ENCODE results near the gene TXLNA. TPM values are rescaled to one million over a fixed set of nuclear protein-coding genes. Genes with fewer than 3 reads are reported as not detected.

TXLNA gene
- total RNA-seq, 1 donor from 2014 or later, result 39.5 TPM

DNA sequence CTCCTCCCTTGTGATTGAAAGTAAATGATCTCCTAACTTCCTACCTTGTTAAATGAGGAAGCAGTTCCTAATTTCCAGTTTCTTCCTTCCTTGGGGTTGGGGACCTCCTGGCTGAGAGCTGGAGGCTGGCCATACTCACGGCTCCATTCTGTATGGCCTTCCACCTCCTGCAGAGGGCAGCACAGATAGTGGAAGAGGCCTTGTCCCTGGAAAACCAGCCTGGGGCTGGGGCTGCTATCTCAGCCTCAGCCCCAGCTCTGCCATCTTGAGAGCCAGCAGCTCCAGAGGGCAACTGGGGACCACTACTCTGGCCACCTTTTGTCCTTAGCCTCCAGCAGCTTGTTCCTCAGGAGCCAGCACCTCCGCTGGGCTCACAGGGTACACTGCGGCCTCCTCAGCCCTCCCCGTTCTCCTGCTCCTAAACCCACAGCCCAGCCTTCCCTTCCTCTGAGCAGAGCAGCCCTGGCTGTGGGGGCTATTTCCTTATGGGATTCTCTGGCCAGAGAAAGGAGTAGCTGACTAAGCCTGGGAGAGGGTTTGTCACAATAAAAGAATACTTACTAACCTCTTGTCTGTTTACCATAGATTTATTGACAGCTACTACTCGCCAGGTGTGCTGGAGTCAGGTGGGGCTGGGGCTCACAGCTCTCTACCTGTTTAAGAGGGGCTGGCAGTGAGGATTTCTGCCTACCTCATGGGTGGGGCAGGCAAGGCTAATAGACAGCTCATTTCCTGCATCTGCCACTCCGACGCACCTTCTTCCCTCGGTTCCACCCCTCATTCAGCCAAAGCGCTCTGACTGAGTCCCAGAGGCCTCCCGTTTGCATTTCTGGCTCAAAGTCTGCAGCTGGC lies 36.4 kb downstream of the TXLNA start:
- peak; percentile 73 for DNase-seq

DNA sequence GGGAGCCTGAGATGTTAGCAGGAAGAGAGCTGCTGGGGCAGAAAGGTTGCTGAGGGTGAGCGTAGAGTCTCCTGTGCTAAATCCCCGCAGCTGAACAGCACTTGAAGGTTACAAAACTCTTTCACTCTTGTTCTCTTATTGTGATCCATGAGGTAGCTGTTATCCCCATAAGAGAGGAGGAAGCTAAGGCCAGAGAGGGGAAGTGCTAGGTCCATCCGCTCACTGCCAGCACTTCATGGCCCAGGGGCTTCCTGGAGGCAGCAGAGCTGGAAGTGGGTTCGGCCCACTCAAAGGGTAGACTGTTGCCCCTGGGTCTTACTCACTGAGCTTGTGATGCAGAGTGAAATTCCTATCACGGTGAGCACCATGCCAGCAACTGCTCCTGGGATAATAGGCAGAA lies 37.1 kb downstream of the TXLNA start:
- DNase-seq, result no peak

DNA sequence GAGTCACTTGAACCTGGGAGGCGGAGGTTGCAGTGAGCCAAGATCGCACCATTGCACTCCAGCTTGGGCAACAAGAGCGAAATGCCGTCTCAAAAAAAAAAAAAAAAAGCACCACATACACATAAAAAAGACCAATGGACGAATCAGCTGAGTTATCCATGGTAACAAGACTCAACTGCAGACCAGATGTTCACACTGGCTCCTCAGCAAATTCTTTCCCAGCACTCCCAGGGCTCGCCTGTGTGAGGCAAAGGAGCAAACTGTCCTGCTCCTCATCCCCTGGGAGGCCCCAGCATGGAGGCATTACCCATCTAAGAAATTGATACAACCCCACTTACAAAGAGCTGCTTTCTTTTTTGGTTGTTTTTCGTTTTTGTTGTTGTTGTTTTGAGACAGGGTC lies 39.5 kb downstream of the TXLNA start:
- no peak for DNase-seq

DNA sequence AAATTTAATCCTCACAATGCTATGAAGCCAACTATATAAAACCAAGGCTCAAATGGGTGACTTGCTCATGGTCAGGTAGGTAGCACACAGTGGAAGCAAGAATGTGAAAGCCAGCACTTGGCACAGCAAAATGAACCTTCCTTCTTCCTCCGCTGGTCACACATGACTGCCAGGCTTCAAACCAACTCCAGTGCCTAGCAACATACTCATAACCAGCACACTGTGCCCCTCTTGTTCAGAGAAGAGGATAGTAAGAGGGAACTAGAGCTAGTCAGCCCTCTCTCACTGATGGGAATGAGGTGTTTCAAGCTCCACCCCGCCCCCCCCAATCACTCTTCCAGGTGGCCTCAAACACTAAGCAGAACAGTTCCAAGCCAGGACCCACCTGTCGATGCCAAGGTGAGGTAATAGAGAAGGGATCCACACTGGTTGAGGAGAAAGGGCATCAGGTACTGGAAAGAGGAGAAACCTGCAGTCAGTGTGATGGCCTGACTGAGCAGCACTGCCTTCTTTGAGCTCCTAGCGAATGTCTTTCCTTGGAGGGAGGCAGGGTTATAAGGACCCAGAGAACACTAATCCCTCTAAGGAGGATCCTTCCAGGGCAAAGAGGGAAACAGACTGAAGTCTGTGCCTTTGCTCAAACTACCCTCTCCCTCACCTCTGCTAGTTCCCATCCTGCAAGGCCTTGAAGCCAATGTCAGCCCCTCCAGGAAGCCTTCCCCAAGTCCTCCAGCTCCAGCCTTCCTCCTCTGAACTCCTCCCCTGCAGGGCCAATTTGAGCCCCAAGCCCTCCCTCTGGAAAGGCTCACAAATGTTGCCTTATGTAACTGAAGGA lies 41.5 kb downstream of the TXLNA start:
- DNase-seq, result no peak

DNA sequence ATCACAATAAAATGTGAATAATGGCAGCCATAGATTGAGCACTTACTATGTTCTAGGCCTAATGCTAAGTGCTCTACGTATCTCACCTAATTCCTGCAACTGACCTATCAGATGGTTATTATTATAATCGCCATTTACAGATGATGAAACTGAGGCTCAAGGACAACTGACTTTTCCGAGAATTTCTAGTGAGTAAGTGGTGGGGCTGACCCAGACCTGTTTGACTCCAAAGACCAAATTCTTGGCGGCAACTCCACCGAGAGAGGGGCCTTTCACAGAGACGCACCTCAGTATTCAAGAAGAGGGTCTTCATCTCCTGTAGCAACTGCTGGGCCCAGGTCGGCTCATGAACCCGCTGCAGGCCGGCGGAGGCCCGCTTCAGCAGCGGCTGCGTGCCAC lies 42.1 kb downstream of the TXLNA start:
- DNase-seq, result no peak

DNA sequence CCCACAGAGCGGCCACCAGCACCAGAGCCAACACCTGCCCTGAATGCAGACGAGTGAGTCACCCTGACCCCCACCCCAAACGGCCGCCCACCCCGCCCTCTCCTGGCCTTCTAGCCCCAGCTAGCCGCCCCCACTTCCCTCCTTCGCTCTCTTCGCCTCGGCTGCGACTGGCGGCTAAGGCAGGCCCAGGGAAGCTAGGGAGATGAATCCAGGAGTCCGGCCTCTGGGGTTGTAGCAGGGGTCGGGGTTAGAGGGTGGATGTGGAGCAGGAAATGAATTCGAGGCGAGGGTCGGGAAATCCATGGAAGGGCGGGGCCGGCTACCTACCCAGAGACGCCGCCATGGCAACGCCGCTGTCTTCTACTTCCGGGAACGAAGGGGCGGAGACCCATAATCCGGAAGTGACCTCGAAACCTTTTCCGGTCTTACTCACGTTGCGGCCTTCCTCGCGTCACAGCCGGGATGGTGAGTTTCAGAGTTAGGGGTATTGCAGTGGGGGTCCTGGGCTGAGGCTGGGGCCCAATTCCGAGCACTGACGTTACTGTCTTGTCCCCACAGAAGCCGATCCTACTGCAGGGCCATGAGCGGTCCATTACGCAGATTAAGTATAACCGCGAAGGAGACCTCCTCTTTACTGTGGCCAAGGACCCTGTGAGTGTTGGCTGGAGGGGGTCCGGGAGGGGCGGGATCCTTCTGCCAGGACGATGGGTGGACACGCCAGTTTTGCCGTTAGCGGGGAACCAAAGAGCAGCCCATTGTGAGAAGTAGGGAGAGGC lies 42.7 kb downstream of the TXLNA start, which contains the start of the genes EIF3I and TMEM234:
Gene EIF3I (plus strand): TSS at position 428 of the 776 bp plus-strand sequence. CDS start 35 bp downstream, at position 463.
Gene TMEM234 (minus strand): TSS at position 374 of the 776 bp plus-strand sequence. CDS start 31 bp downstream, at position 343.
- peak; percentile 98 for DNase-seq

DNA sequence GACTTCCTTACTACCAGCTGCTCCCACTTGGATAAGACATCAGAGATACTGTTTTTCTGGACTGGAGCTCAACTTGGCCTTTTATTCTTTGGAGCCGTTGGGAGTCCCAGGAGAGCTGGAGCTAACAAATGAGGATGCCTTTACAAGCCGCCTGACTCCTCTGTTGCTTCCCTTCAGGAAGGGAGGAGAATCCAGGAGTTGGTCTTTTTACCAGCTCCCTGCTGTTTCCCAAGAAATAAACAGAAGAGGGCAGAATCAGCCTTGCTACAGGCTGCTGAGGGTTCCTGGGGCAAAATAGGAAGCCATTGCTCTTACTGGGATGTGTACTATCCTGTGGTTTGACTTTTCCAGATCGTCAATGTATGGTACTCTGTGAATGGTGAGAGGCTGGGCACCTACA lies 44.2 kb downstream of the TXLNA start:
- DNase-seq, result no peak

DNA sequence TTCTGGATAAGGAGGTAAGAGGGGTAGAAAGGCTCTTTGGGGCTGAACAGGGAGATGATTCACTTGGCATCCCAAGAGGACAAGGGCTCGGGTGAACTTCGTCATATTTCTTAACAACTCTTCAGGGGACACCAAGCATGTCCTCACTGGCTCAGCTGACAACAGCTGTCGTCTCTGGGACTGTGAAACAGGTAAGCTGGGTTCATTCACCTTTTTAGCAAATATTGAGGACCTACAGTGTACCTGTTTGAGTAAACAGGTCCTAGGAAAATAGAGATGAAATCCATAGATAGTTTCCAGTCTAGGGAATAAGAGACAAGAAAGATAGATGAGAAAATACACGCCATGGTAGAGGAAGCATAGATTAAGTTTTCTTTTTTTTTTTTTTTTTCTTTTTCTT lies 44.8 kb downstream of the TXLNA start:
- no peak for DNase-seq

DNA sequence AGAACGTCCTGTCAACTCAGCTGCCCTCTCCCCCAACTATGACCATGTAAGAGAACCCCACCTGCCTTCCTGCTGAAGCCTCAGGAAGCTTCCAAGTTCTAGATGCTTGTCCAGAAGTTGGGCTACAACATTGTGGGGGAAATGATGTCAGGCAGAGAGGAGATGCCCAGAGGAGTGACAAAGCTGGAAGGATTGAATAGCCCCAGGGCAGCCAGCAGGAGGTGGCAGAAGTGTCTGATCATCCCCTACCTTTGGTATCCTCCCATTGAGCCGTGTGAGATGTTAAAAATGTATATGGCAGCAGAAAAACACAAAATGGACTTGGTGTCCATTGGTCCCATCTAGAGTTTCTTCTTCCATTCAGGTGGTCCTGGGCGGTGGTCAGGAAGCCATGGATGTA lies 49.3 kb downstream of the TXLNA start:
- no peak for DNase-seq

DNA sequence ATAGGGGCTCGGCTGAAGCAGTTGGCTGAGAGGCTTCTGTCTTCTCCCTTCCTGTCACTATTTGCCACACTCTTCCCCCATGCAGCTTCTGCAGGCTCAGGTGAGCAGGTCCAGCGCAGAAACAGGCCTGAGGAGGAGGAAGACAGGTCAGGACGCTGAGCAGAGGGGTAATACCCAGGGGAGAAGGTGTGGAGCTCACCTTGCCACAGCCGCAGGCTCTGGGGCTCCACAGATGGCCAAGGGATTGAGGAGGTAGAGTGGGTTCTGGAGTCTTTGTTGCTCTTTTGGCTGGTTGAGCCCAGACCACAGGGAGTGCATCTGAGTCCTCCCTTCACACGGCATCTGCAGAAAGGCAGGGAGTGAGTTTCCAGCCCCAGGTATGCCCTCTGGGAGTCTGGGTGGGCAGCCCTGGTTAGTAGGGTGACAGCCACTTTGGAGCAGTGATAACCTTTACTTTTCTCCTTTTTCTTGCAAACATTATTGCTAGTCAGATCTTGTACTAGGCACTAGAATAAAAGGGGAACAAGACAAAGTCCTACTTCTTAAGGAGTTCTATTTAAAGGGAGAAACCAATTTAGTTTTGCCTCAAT lies 52.5 kb downstream of the TXLNA start:
- DNase-seq, result no peak

DNA sequence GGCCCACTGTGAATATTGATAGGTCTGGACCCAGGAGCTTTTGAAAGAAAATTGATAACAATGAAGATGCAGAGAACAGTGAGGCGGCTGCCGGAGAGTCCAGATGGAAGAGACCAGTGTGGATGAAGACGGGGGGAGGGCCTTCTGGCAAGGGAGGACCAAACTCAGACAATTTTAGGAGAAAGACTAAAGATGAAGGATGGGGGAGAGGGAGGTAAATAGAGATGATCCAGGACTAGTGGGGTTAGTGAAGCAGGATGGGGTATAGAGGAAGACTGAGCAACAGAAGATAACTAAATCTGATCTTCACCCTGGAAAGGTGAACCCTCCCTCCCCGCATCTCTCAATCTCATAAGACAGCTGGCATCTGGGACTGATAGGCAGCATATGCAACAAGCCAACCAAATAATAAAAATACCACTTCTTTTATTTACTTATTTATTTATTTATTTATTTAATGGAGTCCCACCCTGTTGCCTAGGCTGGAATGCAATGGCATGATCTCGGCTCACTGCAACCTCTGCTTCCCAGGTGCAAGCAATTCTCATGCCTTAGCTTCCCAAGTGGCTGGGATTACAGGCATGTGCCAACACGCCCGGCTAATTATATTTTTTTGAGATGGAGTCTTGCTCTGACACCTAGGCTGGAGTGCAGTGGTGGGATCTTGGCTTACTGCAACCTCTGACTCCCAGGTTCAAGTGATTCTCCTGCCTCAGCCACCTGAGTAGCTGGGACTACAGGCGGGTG lies 53.3 kb downstream of the TXLNA start:
- DNase-seq, result no peak

DNA sequence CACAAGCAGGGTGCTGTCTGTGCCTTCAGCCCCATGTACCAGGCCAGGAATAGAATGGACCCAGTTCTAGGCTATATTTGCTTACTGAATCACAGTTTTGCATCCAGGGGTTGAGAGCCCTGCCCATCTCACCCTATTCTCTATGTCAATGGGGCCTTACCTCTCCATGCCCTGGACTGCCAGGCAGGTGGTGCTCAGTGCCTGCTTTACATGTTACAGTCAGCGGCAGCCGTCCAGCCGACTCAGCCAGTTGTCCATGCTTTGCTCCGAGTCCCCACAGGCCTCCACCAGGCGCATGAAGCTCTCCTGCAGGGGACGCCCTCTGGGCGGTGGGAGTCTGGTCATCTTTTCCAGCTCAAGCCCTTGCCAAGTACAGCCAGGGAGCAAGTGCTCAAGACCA lies 55.3 kb downstream of the TXLNA start:
- no peak for DNase-seq

DNA sequence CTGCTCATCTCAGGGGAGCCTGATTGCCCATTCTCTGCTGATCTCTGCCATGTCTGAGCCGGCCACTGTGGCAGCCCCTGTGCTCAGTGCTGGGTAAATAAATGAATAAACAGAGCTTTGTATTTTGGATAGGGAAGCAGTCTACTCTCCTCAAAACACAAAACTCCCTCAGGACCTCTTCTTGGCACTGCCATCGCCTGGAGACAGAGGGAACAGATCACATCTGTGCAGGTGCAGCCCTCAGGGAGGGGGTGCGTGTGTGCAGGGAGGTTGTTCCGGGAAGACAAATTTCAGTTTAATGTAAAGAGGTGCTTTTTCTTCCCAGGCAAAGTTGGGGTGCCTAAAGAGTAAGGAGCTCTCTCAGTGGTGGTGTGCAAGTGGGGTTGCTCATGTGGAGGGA lies 59.9 kb downstream of the TXLNA start:
- DNase-seq, result no peak

DNA sequence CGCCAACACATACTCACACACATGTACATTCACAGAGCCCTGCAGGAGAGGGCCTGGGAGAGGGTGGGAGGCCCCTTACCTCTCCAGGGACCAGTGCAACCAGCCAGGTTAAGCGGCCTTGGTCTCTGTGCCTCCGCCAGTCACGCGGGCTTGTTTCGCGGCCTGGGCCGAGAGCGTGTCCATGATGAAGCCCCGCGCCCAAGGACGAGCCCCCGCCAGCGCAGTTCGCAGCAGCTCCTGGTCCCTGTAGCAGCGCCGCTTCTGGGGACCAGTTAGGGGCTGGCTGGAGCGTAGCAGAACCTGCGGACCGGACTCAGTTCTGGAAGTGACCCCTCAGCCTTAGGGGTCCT lies 60.3 kb downstream of the TXLNA start:
- no peak for DNase-seq

DNA sequence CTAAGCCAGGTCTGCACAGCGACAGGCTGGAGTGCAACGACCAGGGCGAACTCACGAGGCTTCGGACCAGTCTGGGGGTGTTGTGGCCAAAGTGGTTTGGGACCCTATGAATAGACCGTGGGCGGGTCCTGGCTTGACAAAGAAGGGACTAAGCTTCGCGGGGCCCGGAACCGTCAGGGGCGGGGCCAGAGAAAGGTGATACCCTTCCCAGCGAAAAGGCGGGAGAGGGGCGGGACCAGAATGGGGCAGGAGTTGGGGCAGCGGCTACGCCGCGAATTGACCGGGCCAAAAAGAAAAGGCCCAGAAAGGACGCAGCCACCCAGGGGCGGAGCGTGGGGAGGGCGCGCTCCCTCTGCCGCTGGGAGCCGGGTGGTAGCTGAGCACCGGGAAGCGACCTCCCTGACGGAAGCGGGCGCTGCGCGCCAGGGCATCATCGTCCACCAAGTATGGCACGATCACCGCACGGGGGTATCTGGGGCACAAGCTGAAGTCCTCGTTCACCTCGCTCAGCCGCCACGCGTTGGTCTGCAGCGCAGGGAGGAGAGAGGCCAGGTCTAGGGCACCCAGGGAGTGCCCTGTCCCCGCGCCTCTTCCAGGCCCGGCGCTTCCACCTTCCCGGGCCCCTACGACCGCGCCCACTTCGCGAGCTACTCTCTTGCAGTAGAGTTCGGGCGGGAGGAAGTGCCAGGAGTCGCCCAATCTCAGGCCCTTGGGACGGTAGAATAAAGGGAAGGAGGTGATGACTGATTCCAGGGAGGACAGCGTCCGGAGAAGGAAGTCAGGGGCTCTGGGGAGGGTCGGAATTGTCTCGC lies 60.9 kb downstream of the TXLNA start:
- peak; percentile 83 for DNase-seq

DNA sequence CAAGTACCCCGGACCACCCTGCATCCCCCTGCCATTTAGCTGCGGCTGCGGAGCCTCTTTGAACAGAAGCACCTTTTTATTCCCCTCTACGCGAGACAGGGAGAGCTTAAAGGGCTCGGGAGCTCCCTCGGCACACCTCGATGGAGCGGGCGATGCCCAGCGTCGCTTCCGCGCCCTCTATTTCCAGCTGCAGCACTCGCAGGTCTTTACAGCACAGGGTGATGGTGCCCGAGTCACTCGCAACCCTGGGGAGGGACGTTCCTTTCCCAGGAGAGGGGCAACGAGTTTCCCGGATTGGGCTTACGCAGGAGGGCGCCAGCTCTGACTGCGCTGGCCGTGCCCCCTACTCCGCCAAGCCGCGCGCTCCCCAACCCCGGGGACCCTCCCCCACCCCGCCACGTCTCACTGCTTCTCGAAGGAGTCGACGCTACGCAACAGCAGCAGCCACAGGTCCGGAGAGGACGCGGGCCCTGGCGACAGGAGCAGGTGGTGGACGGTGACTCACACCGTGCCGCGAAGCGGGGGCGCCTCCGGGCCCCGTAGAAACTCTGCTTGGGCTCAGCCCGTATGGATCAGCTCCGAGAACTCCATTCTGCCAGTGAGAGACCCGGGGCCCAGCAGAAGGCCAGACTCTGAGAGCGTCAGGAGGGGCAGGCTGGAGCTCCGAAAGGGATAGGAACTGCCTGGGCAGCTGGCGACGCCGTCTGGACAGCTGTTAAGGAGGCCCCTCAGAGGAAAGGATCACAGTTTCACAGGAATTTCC lies 61.7 kb downstream of the TXLNA start:
- DNase-seq, result peak; percentile 87

DNA sequence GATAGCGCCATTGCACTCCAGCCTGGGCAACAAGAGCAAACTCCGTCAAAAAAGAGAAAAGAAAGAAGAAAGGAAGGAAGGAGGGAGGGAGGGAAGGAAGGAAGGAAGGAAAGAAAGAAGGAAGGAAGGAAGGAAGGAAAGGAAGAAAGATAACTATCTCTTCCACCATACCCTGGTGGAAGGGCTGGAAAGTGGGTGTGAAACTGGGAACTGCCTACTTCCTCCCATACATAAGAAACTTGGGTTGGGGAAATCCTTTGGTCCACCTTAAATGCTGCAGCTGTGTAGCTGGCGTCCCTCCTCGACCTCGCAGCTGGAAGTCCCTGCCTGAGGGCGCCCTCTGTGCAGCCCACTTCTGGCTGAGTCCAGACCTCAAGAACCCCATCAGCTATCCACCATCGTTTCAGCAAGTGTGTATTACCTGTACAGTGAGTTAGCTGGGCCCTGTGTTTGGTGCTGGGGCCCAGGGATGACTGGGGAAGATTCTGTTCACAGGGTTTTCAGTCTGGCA lies 62.9 kb downstream of the TXLNA start:
- peak; percentile 75 for DNase-seq

DNA sequence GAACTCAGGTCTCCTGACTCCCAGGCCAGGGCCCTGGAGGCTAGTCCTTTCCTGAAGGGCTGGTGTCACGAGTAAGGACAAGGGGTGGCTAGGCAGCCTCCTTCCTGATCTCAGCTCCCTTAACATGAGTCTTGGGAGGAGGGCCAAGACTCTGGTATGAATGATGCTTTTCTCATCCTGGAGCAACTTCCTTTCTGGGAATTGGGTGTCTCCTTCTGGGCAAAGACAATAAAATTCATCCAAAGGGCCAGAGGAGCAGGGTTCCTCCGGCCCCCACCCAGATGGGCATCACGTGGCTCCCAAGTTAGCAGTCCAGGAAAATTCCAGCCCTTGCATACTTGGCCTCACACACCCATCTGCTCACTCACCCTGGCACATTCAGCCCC lies 67.4 kb downstream of the TXLNA start, which contains the start of gene FAM167B:
Gene FAM167B (plus strand): TSS at position 335 of the 386 bp plus-strand sequence. CDS start 200 bp downstream, outside the sequence.
- DNase-seq, result no peak

DNA sequence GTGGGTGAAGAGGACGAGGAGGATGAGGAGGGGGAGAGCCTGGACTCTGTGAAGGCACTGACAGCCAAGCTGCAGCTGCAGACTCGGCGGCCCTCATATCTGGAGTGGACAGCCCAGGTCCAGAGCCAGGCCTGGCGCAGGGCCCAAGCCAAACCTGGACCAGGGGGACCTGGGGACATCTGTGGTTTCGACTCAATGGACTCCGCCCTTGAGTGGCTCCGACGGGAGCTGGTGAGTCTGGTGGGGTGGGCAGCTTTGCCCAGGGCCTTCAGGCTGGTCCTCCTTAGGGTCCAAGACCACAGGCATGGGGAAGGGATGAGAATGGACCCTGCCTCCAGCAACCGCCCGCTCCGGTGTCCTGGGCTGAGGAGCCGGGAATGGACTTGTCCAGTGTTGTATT lies 68.0 kb downstream of the TXLNA start:
- no peak for DNase-seq
